NCI-H510A treated with DMSO at 0.1 percent for 48 hours (cell line): ENCODE results near the gene SLC17A9.

ENCODE experiments used
- DNase-seq: peaks from one replicate; lab custom pipeline; 2025; lab: John Stamatoyannopoulos, UW

SLC17A9 gene

GRCh38 chr20:62952373-62952967 is at the start of gene SLC17A9:
Gene SLC17A9 (plus strand): TSS chr20:62952709. CDS start chr20:62952831, 122 bp downstream.
- DNase-seq: no peak

- no peak for DNase-seq
Observed at GRCh38 chr20:62902926-62903615, 49.4 kb upstream of the SLC17A9 start.

- no peak for DNase-seq
Observed at GRCh38 chr20:62905536-62906117, 46.9 kb upstream of the SLC17A9 start.

- no peak for DNase-seq
Observed at GRCh38 chr20:62906209-62906608, 46.3 kb upstream of the SLC17A9 start.

GRCh38 chr20:62906647-62907375 is 45.7 kb upstream of the SLC17A9 start:
- no peak for DNase-seq

GRCh38 chr20:62907384-62908317 is 44.9 kb upstream of the SLC17A9 start:
- no peak for DNase-seq

- peak; percentile 95 for DNase-seq
Observed at GRCh38 chr20:62908971-62909791, 43.3 kb upstream of the SLC17A9 start.

- DNase-seq: no peak
Observed at GRCh38 chr20:62910217-62910766, 42.2 kb upstream of the SLC17A9 start.

- no peak for DNase-seq
Observed at GRCh38 chr20:62910777-62911497, 41.6 kb upstream of the SLC17A9 start.

GRCh38 chr20:62911701-62912280 is 40.7 kb upstream of the SLC17A9 start:
- DNase-seq: no peak

- DNase-seq: no peak
Observed at GRCh38 chr20:62913043-62913630, 39.4 kb upstream of the SLC17A9 start.

GRCh38 chr20:62914436-62914835 is 38.1 kb upstream of the SLC17A9 start:
- DNase-seq: no peak

- DNase-seq: peak; percentile 84
Observed at GRCh38 chr20:62914970-62915457, 37.5 kb upstream of the SLC17A9 start.

GRCh38 chr20:62916703-62917476 is 35.6 kb upstream of the SLC17A9 start:
- no peak for DNase-seq

- DNase-seq: no peak
Observed at GRCh38 chr20:62917720-62918119, 34.8 kb upstream of the SLC17A9 start.

GRCh38 chr20:62918147-62918546 is 34.4 kb upstream of the SLC17A9 start:
- peak; percentile 38 for DNase-seq

- DNase-seq: no peak
Observed at GRCh38 chr20:62918831-62919230, 33.7 kb upstream of the SLC17A9 start.

GRCh38 chr20:62920039-62920645 is 32.4 kb upstream of the SLC17A9 start:
- no peak for DNase-seq
